Neural progenitor cell (in vitro differentiated cells): ENCODE data around the gene SMG7. TPM values are rescaled to one million over a fixed set of nuclear protein-coding genes. Genes with fewer than 3 reads are reported as not detected.
A peak's percentile ranks its signal among the peaks of the same experiment; 100 is the strongest.

Experiments used
- DNase-seq: peaks from one replicate; pipeline ENCODE4 v3.0.0-alpha.2; 2016; ENCODE audit warnings: low spot score
- H2AFZ ChIP-seq: fragments of 200-600 bp; sonication (generic); replicated peaks from 2 replicates; pipeline ENCODE4 v1.6.1; 2016; ENCODE audit warnings: antibody characterized with exemption
- H3F3A ChIP-seq: fragments of 200-600 bp; sonication (generic); 2 replicates; pipeline ENCODE4 v1.6.1; 2016; ENCODE audit warnings: antibody characterized with exemption, low read depth
- H3K27ac ChIP-seq: fragments of 200-600 bp; sonication (generic); 2 replicates; pipeline ENCODE4 v1.5.1; 2016; ENCODE audit warnings: mild to moderate bottlenecking
- H3K27me3 ChIP-seq: fragments of 200-600 bp; sonication (generic); 2 replicates; pipeline ENCODE4 v1.6.1; 2016; ENCODE audit warnings: mild to moderate bottlenecking, moderate library complexity
- H3K36me3 ChIP-seq: fragments of 200-600 bp; sonication (generic); 2 replicates; pipeline ENCODE4 v1.5.1; 2016
- H3K4me1 ChIP-seq: fragments of 200-600 bp; sonication (generic); 2 replicates; pipeline ENCODE4 v1.6.1; 2016; ENCODE audit warnings: mixed run types
- H3K4me2 ChIP-seq: fragments of 200-600 bp; sonication (generic); 2 replicates; pipeline ENCODE4 v1.6.1; 2016
- H3K4me3 ChIP-seq: fragments of 200-600 bp; sonication (generic); 2 replicates; pipeline ENCODE4 v1.5.1; 2016
- H3K79me2 ChIP-seq: fragments of 200-600 bp; sonication (generic); 2 replicates; pipeline ENCODE4 v1.6.1; 2016; ENCODE audit warnings: low read depth
- H3K9ac ChIP-seq: fragments of 200-600 bp; sonication (generic); 2 replicates; pipeline ENCODE4 v1.6.1; 2016
- H3K9me3 ChIP-seq: fragments of 200-600 bp; sonication (generic); 2 replicates; pipeline ENCODE4 v1.5.1; 2016; ENCODE audit warnings: low read depth
- H4K20me1 ChIP-seq: fragments of 200-600 bp; sonication (generic); 2 replicates; pipeline ENCODE4 v1.6.1; 2016; ENCODE audit warnings: low read depth
- H3K27ac Mint-ChIP-seq: 3 replicates; pipeline ENCODE4 v1.8.0; 2021; ENCODE audit warnings: mixed read lengths
- H3K27me3 Mint-ChIP-seq: 2 replicates; pipeline ENCODE4 v1.8.0; 2022; ENCODE audit warnings: low read depth, mild to moderate bottlenecking, inconsistent platforms, moderate library complexity, mixed read lengths; ENCODE audit not compliant: insufficient read depth
- H3K36me3 Mint-ChIP-seq: 3 replicates; pipeline ENCODE4 v1.8.0; 2021; ENCODE audit warnings: mixed read lengths
- H3K4me1 Mint-ChIP-seq: 3 replicates; pipeline ENCODE4 v1.8.0; 2021; ENCODE audit warnings: mixed read lengths
- H3K4me3 Mint-ChIP-seq: 3 replicates; pipeline ENCODE4 v1.8.0; 2021; ENCODE audit warnings: mild to moderate bottlenecking, moderate library complexity, mixed read lengths
- H3K9me3 Mint-ChIP-seq: 3 replicates; pipeline ENCODE4 v1.8.0; 2020; ENCODE audit warnings: mixed read lengths
- CTCF ChIP-seq: fragments of 200-600 bp; sonication (generic); IDR thresholded peaks from 2 replicates; pipeline ENCODE4 v1.5.1; 2017; ENCODE audit warnings: antibody characterized with exemption, mild to moderate bottlenecking
- EZH2 ChIP-seq: fragments of 200-600 bp; sonication (generic); IDR thresholded peaks from 2 replicates; pipeline ENCODE4 v1.6.1; 2017; ENCODE audit warnings: antibody characterized with exemption, mild to moderate bottlenecking, moderate library complexity
- EZH2phosphoT487 ChIP-seq: fragments of 200-600 bp; sonication (generic); IDR thresholded peaks from 2 replicates; pipeline ENCODE4 v1.6.1; 2017; ENCODE audit warnings: antibody characterized with exemption
- total RNA-seq: library from RNA; depleted of rRNA; stranded (reverse); fragments of >200 nt; gene quantifications from 2 replicates; pipeline ENCODE4 v1.2.3, GENCODE V29; 2015; ENCODE audit warnings: low replicate concordance

The SMG7 gene
- total RNA-seq, 1 donor from 2014 or later = 33.5 TPM

GRCh38 chr1:183552441-183552840, 80.1 kb downstream of the SMG7 start:
- H2AFZ ChIP-seq = no peak overlapping the region
- H3K4me2 ChIP-seq = no peak overlapping the region
- no peak overlapping the region for H3K27ac ChIP-seq
- Mint-ChIP-seq H3K36me3 (peaks cover 33% of the 10 kb centered on the region), H3K4me3 (no peak overlapping the region), H3K27ac (no peak overlapping the region), H3K9me3 (no peaks in the 10 kb centered on the region), H3K27me3 (no peaks in the 10 kb centered on the region), H3K4me1 (peaks cover 18% of the 10 kb centered on the region)
- H3K4me3 ChIP-seq = no peak overlapping the region
- H3K36me3 ChIP-seq = peaks cover 15% of the 10 kb centered on the region
- DNase-seq = no peak
- no peaks in the 10 kb centered on the region for H3K27me3 ChIP-seq
- peaks cover 21% of the 10 kb centered on the region for H3K4me1 ChIP-seq
- no peak overlapping the region for H3K9ac ChIP-seq
- H3K79me2 ChIP-seq = no peaks in the 10 kb centered on the region
- H3K9me3 ChIP-seq = no peaks in the 10 kb centered on the region
- H4K20me1 ChIP-seq = peaks cover 22% of the 10 kb centered on the region
- H3F3A ChIP-seq = peaks cover 11% of the 10 kb centered on the region
- TF ChIP-seq EZH2phosphoT487 (no peak), EZH2 (no peak), CTCF (no peak)

- H3K27me3 Mint-ChIP-seq = no peaks in the 10 kb centered on the region
- H3K9me3 Mint-ChIP-seq = no peaks in the 10 kb centered on the region
- no peak overlapping the region for H3K4me2 ChIP-seq
- peaks cover 19% of the 10 kb centered on the region for H4K20me1 ChIP-seq
- H3K27me3 ChIP-seq = no peaks in the 10 kb centered on the region
- peaks cover 7% of the 10 kb centered on the region for H3F3A ChIP-seq
- no peaks in the 10 kb centered on the region for H3K9me3 ChIP-seq
- no peak overlapping the region for H3K27ac ChIP-seq
- H3K4me1 ChIP-seq = peaks cover 16% of the 10 kb centered on the region
- H3K36me3 ChIP-seq = peaks cover 15% of the 10 kb centered on the region
- H3K27ac Mint-ChIP-seq = peak overlapping the region; percentile 3
- no peak for DNase-seq
- no peaks in the 10 kb centered on the region for H3K79me2 ChIP-seq
- TF ChIP-seq EZH2 (no peak), CTCF (no peak), EZH2phosphoT487 (no peak)
- no peak overlapping the region for H3K4me3 ChIP-seq
- H3K9ac ChIP-seq = no peak overlapping the region
- H3K4me1 Mint-ChIP-seq = peaks cover 14% of the 10 kb centered on the region
- peaks cover 37% of the 10 kb centered on the region for H3K36me3 Mint-ChIP-seq
- no peak overlapping the region for H2AFZ ChIP-seq
- no peak overlapping the region for H3K4me3 Mint-ChIP-seq
Measured at GRCh38 chr1:183552891-183553290, 80.6 kb downstream of the SMG7 start.

GRCh38 chr1:183553331-183553730, 81.0 kb downstream of the SMG7 start:
- H3K27ac ChIP-seq = peak overlapping the region; percentile 9
- peaks cover 3% of the 10 kb centered on the region for H3F3A ChIP-seq
- no peaks in the 10 kb centered on the region for H3K27me3 ChIP-seq
- H3K36me3 ChIP-seq = peaks cover 15% of the 10 kb centered on the region
- TF ChIP-seq EZH2phosphoT487 (no peak), CTCF (no peak), EZH2 (no peak)
- Mint-ChIP-seq H3K4me1 (peaks cover 9% of the 10 kb centered on the region), H3K36me3 (peaks cover 36% of the 10 kb centered on the region), H3K27me3 (no peaks in the 10 kb centered on the region), H3K27ac (no peak overlapping the region), H3K9me3 (no peaks in the 10 kb centered on the region), H3K4me3 (no peak overlapping the region)
- H3K79me2 ChIP-seq = no peaks in the 10 kb centered on the region
- H3K4me1 ChIP-seq = peaks cover 12% of the 10 kb centered on the region
- H2AFZ ChIP-seq = no peak overlapping the region
- no peak overlapping the region for H3K9ac ChIP-seq
- no peak overlapping the region for H3K4me2 ChIP-seq
- no peak overlapping the region for H3K4me3 ChIP-seq
- no peak for DNase-seq
- H4K20me1 ChIP-seq = peaks cover 15% of the 10 kb centered on the region
- H3K9me3 ChIP-seq = no peaks in the 10 kb centered on the region
